Mammary epithelial cell (primary cell): ENCODE data around the gene MYO16.

Experiments used
- CTCF ChIP-seq, 2 donors: IDR thresholded peaks in 1 of 2; conservative IDR thresholded peaks in 1 of 2; 2 replicates each; pipeline ENCODE4 v1.5.1; 2011 to 2012; ENCODE audit warnings: inconsistent platforms in 2 of 2, low read length in 2 of 2, mild to moderate bottlenecking in 2 of 2, control low read depth in 1 of 2, low read depth in 1 of 2; ENCODE audit not compliant: insufficient read depth in 1 of 2; ENCODE audit errors: extremely low read depth in 1 of 2
- EZH2 ChIP-seq: IDR thresholded peaks from 2 replicates; pipeline ENCODE4 v1.6.1; 2012; ENCODE audit warnings: low read length, inconsistent platforms, borderline replicate concordance

- TF ChIP-seq CTCF (conservative IDR thresholded peaks at IDR 0.05 in 1 of 2, IDR thresholded peaks at IDR 0.05 in 1 of 2; ENCODE audit: extremely low read depth in 1 of 2, insufficient read depth in 1 of 2, low read depth in 1 of 2, low read length in 2 of 2): no peak
- no peak for TF ChIP-seq EZH2
Measured at GRCh38 chr13:108987517-108987916, 358.1 kb downstream of the MYO16 start.
